ENCODE data around the gene EYA2.

EYA2 gene

GRCh38 chr20:47007826-47008655 is 113.4 kb downstream of the EYA2 start:
- no peak for TF ChIP-seq CTCF (IDR thresholded peaks at IDR 0.05; ENCODE audit: borderline replicate concordance, control extremely low read depth, extremely low read depth, insufficient read depth, missing control alignments)
- DNase-seq (ENCODE audit: low spot score), result no peak
- in situ Hi-C loops (cut with MboI; ENCODE audit: low sequenced_read_pairs, unreplicated experiment), result no loop called here

GRCh38 chr20:47008842-47009518 is 114.3 kb downstream of the EYA2 start:
- DNase-seq (ENCODE audit: low spot score), result no peak
- no peak for TF ChIP-seq CTCF (IDR thresholded peaks at IDR 0.05; ENCODE audit: borderline replicate concordance, control extremely low read depth, extremely low read depth, insufficient read depth, missing control alignments)

GRCh38 chr20:47009784-47010183 is 115.1 kb downstream of the EYA2 start:
- DNase-seq (ENCODE audit: low spot score), result no peak
- TF ChIP-seq CTCF (IDR thresholded peaks at IDR 0.05; ENCODE audit: borderline replicate concordance, control extremely low read depth, extremely low read depth, insufficient read depth, missing control alignments), result no peak
- in situ Hi-C loops (cut with MboI; ENCODE audit: low sequenced_read_pairs, unreplicated experiment), result no loop called here

More at GRCh38 chr20:47008842-47009518, 114.3 kb downstream of the EYA2 start:
- in situ Hi-C loops (cut with MboI; ENCODE audit: low sequenced_read_pairs, unreplicated experiment), result no loop called here

GRCh38 chr20:47011984-47012383 is 117.3 kb downstream of the EYA2 start:
- no peak for DNase-seq (ENCODE audit: low spot score)
- in situ Hi-C loops (cut with MboI; ENCODE audit: low sequenced_read_pairs, unreplicated experiment), result no loop called here
- TF ChIP-seq CTCF (IDR thresholded peaks at IDR 0.05; ENCODE audit: borderline replicate concordance, control extremely low read depth, extremely low read depth, insufficient read depth, missing control alignments), result no peak

GRCh38 chr20:47013606-47014005 is 119.0 kb downstream of the EYA2 start:
- in situ Hi-C loops (cut with MboI; ENCODE audit: low sequenced_read_pairs, unreplicated experiment), result no loop called here

More at GRCh38 chr20:47013606-47014005, 119.0 kb downstream of the EYA2 start:
- no peak for TF ChIP-seq CTCF (IDR thresholded peaks at IDR 0.05; ENCODE audit: borderline replicate concordance, control extremely low read depth, extremely low read depth, insufficient read depth, missing control alignments)
- DNase-seq (ENCODE audit: low spot score), result no peak

Measured in GM13976 (cell line).